DMS 273 (cell line): ENCODE data around the gene CYREN.
"Not testable (repeated sequence)": the region's sequence is repeated elsewhere in the genome, so short reads cannot be mapped to it uniquely, and the experiment has no call there.

Experiments
- DNase-seq: peaks from one replicate; lab custom pipeline; 2025; ENCODE audit not compliant: unreplicated experiment; lab: John Stamatoyannopoulos, UW

CYREN gene

GRCh38 chr7:135160858-135161653, 9.5 kb downstream of the CYREN start:
- DNase-seq, result peak; percentile 73

GRCh38 chr7:135160098-135160857, 10.2 kb downstream of the CYREN start:
- no peak for DNase-seq

GRCh38 chr7:135159359-135160085, 11.0 kb downstream of the CYREN start:
- no peak for DNase-seq

- DNase-seq, result no peak
Observed at GRCh38 chr7:135158874-135159273, 11.6 kb downstream of the CYREN start.

- no peak for DNase-seq
Observed at GRCh38 chr7:135158141-135158655, 12.3 kb downstream of the CYREN start.

GRCh38 chr7:135156290-135156689, 14.2 kb downstream of the CYREN start:
- no peak for DNase-seq

GRCh38 chr7:135154734-135155133, 15.8 kb downstream of the CYREN start:
- DNase-seq, result no peak

- no peak for DNase-seq
Observed at GRCh38 chr7:135152442-135152841, 18.1 kb downstream of the CYREN start.

- no peak for DNase-seq
Observed at GRCh38 chr7:135151533-135151932, 19.0 kb downstream of the CYREN start.

- no peak for DNase-seq
Observed at GRCh38 chr7:135151132-135151531, 19.4 kb downstream of the CYREN start.

- no peak for DNase-seq
Observed at GRCh38 chr7:135150072-135150782, 20.3 kb downstream of the CYREN start.

GRCh38 chr7:135147899-135148721, 22.4 kb downstream of the CYREN start, which contains the start of gene TMEM140:
Gene TMEM140 (plus strand): TSS chr7:135148072. CDS start chr7:135164442, 16,370 bp downstream.
- no peak for DNase-seq

- no peak for DNase-seq
Observed at GRCh38 chr7:135147341-135147898, 23.1 kb downstream of the CYREN start.

GRCh38 chr7:135143885-135144668, 26.4 kb downstream of the CYREN start:
- no peak for DNase-seq

GRCh38 chr7:135129579-135129978, 40.9 kb downstream of the CYREN start:
- peak; percentile 23 for DNase-seq

- no peak for DNase-seq
Observed at GRCh38 chr7:135128931-135129330, 41.6 kb downstream of the CYREN start.

GRCh38 chr7:135124631-135125030, 45.9 kb downstream of the CYREN start:
- not testable (repeated sequence) for DNase-seq

- no peak for DNase-seq
Observed at GRCh38 chr7:135121868-135122267, 48.6 kb downstream of the CYREN start.

GRCh38 chr7:135117096-135117495, 53.4 kb downstream of the CYREN start:
- DNase-seq, result no peak
